Endodermal cell (in vitro differentiated cells): ENCODE results near the gene ATP2B2. TPM values are rescaled to one million over a fixed set of nuclear protein-coding genes. Genes with fewer than 3 reads are reported as not detected.

Source experiments
- DNase-seq: peaks from one replicate; pipeline ENCODE4 v3.0.0-alpha.2; 2017
- H3K27ac ChIP-seq: 2 replicates; pipeline ENCODE4 v1.5.1; 2013; ENCODE audit warnings: mild to moderate bottlenecking, low read depth, low read length, moderate library complexity
- H3K27me3 ChIP-seq: 2 replicates; pipeline ENCODE4 v1.6.1; 2013; ENCODE audit warnings: mild to moderate bottlenecking, low read length, moderate library complexity; ENCODE audit not compliant: insufficient read depth, control insufficient read depth, poor library complexity, severe bottlenecking
- H3K36me3 ChIP-seq: 2 replicates; pipeline ENCODE4 v1.7.0; 2013; ENCODE audit warnings: mild to moderate bottlenecking, low read length, moderate library complexity; ENCODE audit not compliant: control insufficient read depth, insufficient read depth
- H3K4me1 ChIP-seq: one replicate; pipeline ENCODE4 v1.7.0; 2013; ENCODE audit warnings: low read length; ENCODE audit not compliant: control insufficient read depth, insufficient read depth
- H3K4me3 ChIP-seq: 2 replicates; pipeline ENCODE4 v1.5.1; 2013; ENCODE audit warnings: mild to moderate bottlenecking, low read length, moderate library complexity
- H3K9ac ChIP-seq: 2 replicates; pipeline ENCODE4 v1.6.1; 2013; ENCODE audit warnings: mild to moderate bottlenecking, low read length, moderate library complexity; ENCODE audit not compliant: poor library complexity, severe bottlenecking; ENCODE audit errors: extremely low read depth
- H3K9me3 ChIP-seq: 2 replicates; pipeline ENCODE4 v1.6.1; 2013; ENCODE audit warnings: mild to moderate bottlenecking, low read length, moderate library complexity; ENCODE audit not compliant: control insufficient read depth
- H3K27ac Mint-ChIP-seq: 2 replicates; pipeline ENCODE4 v1.8.0; 2020; ENCODE audit warnings: mixed read lengths
- H3K27me3 Mint-ChIP-seq: 2 replicates; pipeline ENCODE4 v1.8.0; 2021; ENCODE audit warnings: mild to moderate bottlenecking, mixed read lengths; ENCODE audit not compliant: insufficient read depth
- H3K36me3 Mint-ChIP-seq: 2 replicates; pipeline ENCODE4 v1.8.0; 2020; ENCODE audit warnings: low read depth, mixed read lengths
- H3K4me1 Mint-ChIP-seq: 2 replicates; pipeline ENCODE4 v1.8.0; 2020; ENCODE audit warnings: mixed read lengths
- H3K4me3 Mint-ChIP-seq: 2 replicates; pipeline ENCODE4 v1.8.0; 2020; ENCODE audit warnings: mild to moderate bottlenecking, moderate library complexity, mixed read lengths
- H3K9me3 Mint-ChIP-seq: 2 replicates; pipeline ENCODE4 v1.8.0; 2020; ENCODE audit warnings: mild to moderate bottlenecking, mixed read lengths
- WGBS, 2 experiments: methylation state at CpG; one replicate each; pipeline versions ENCODE4 v1.1.5 to v1.1.7; 2013; ENCODE audit warnings: missing lambda C conversion rate in 2 of 2, mixed read lengths in 1 of 2; ENCODE audit not compliant: insufficient coverage in 1 of 2, insufficient read length in 1 of 2; 5-methylcytosine and 5-hydroxymethylcytosine counted together
- total RNA-seq, 2 donors: library from RNA; stranded (reverse); fragmentation: NEBNext Ultra II Directional in 1 of 2; extraction: Animal tissue kit (Norgen Biotek cat#: 25700) in 1 of 2; gene quantifications; 2 replicates in 1 of 2; 3 replicates in 1 of 2; pipeline ENCODE4 v1.2.1, GENCODE V29; 2021
- TF ChIP-seq, protein P1 (sequence below): fragments of 200-600 bp; sonication (generic); conservative IDR thresholded peaks from 2 replicates; pipeline ENCODE4 v1.5.0; 2021; ENCODE audit warnings: antibody characterized with exemption, mild to moderate bottlenecking

Gene ATP2B2
- total RNA-seq, 2 donors from 2014 or later = 0.09 TPM; not detected in 1

DNA sequence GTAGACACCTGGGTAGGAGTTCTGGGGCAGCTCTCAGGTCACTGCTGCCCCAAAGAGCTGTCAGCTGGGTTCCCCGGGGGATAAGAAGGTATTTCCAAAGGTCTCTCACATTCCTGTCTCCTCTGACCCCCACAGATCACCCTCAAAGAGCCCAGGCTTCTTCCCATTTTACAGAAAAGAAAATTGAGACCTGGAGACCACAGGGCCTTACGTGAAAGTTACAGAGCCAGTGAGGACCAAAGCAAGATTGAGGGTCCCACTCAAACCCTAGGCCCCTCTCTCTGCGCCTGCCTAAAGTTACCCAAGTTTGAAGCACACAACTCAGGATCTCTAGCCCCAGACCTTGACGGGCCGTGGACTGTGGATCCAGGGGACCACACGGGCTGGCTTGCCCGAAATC, 3.9 kb upstream of the ATP2B2 start:
- Histone ChIP-seq H3K27ac (no peak overlapping the region), H3K9me3 (no peaks in the 10 kb centered on the region), H3K4me1 (no peaks in the 10 kb centered on the region), H3K27me3 (peaks cover 16% of the 10 kb centered on the region), H3K4me3 (no peak overlapping the region), H3K9ac (no peak overlapping the region), H3K36me3 (no peaks in the 10 kb centered on the region)
- Mint-ChIP-seq H3K4me1 (no peaks in the 10 kb centered on the region), H3K9me3 (no peaks in the 10 kb centered on the region), H3K27ac (no peak overlapping the region), H3K27me3 (peaks cover 11% of the 10 kb centered on the region), H3K4me3 (no peak overlapping the region), H3K36me3 (no peaks in the 10 kb centered on the region)
- no peak for DNase-seq
- 92 to 100% methylated on average over 2 to 7 of the region's 7 CpGs for WGBS, 2 experiments
- TF ChIP-seq, protein P1, sequence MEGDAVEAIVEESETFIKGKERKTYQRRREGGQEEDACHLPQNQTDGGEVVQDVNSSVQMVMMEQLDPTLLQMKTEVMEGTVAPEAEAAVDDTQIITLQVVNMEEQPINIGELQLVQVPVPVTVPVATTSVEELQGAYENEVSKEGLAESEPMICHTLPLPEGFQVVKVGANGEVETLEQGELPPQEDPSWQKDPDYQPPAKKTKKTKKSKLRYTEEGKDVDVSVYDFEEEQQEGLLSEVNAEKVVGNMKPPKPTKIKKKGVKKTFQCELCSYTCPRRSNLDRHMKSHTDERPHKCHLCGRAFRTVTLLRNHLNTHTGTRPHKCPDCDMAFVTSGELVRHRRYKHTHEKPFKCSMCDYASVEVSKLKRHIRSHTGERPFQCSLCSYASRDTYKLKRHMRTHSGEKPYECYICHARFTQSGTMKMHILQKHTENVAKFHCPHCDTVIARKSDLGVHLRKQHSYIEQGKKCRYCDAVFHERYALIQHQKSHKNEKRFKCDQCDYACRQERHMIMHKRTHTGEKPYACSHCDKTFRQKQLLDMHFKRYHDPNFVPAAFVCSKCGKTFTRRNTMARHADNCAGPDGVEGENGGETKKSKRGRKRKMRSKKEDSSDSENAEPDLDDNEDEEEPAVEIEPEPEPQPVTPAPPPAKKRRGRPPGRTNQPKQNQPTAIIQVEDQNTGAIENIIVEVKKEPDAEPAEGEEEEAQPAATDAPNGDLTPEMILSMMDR = no peak

DNA sequence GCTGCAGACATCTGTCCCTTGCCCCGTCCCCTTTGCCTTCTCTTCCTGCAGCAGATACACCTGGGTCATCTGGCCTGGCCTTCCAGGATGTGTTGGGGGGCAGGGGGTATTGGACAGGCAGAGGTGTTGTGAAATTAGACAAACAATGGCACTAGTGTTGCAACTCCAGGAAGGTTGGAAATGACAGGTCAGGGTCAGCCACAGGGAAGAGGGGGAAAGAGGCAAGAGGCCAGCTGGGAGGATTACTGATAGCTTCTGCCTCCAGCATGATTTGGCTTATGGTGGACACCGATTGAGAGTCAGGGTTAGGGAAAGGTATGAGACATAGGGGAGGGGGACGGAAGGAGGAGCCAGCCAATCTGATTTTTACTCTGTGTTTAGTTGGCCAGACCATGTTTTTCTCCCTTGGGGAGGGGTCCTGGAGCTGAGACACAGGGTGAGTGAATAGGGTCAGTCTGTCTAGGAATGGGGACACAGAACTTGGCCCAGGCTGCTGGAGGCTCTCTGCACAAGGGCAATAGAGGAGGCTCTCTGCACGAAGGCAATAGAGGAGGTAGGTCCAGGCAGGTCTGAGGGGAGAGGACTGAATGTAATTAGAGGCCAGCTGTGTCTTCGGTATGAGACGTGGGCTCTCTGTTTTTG, 3.4 kb upstream of the ATP2B2 start:
- Histone ChIP-seq H3K36me3 (no peaks in the 10 kb centered on the region), H3K9ac (no peak overlapping the region), H3K4me3 (no peak overlapping the region), H3K9me3 (no peaks in the 10 kb centered on the region), H3K4me1 (no peaks in the 10 kb centered on the region), H3K27ac (no peak overlapping the region), H3K27me3 (peaks cover 16% of the 10 kb centered on the region)
- Mint-ChIP-seq H3K36me3 (no peaks in the 10 kb centered on the region), H3K4me3 (no peak overlapping the region), H3K27ac (no peak overlapping the region), H3K27me3 (peaks cover 11% of the 10 kb centered on the region), H3K4me1 (no peaks in the 10 kb centered on the region), H3K9me3 (no peaks in the 10 kb centered on the region)
- WGBS, 2 experiments = 84 to 100% methylated on average over 1 to 6 of the region's 6 CpGs
- DNase-seq = no peak
- TF ChIP-seq, protein P1 = no peak

DNA sequence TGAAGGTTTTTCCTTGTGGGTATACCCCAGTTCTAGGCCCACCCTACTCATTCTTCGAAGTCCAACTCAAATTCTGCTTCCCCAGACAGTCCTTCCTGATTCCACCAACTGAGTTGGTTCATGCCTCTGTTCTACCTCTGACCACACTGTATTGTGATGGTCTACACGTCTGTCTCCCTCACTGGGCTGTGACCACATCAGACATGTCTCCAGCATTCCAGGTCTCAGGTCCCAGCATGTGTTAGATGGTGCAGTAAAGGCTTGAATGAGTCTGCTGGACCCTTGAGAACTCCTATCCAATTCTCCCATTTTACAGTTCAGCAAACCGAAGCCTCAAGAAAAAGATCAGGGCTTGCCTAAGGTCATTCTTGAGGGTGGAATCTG, 2.8 kb upstream of the ATP2B2 start:
- no peak for DNase-seq
- Histone ChIP-seq H3K9ac (no peak overlapping the region), H3K4me3 (no peak overlapping the region), H3K27me3 (peaks cover 16% of the 10 kb centered on the region), H3K36me3 (no peaks in the 10 kb centered on the region), H3K27ac (no peak overlapping the region), H3K4me1 (no peaks in the 10 kb centered on the region), H3K9me3 (no peaks in the 10 kb centered on the region)
- Mint-ChIP-seq H3K4me3 (no peak overlapping the region), H3K9me3 (no peaks in the 10 kb centered on the region), H3K4me1 (no peaks in the 10 kb centered on the region), H3K27me3 (peaks cover 11% of the 10 kb centered on the region), H3K36me3 (no peaks in the 10 kb centered on the region), H3K27ac (no peak overlapping the region)
- TF ChIP-seq, protein P1 = no peak
- 81 to 93% methylated on average over 3 of the region's 3 CpGs for WGBS, 2 experiments
